ENCODE data around the gene CMYA5.

- no peak for TF ChIP-seq EZH2 (optimal IDR thresholded peaks at IDR 0.05; ENCODE audit: low read depth, low read length)
- no peak for TF ChIP-seq CTCF (IDR thresholded peaks at IDR 0.05; ENCODE audit: low read length)
- no peak for TF ChIP-seq EZH2phosphoT487 (IDR thresholded peaks at IDR 0.05; ENCODE audit: low read length)
Measured at GRCh38 chr5:79846198-79846521, 156.5 kb downstream of the CMYA5 start.

Measured in MM.1S (cell line).